Memory B cell (primary cell): Measurements from ENCODE around the gene KIF7.
A peak's percentile ranks its signal among the peaks of the same experiment; 100 is the strongest.

Source experiments
- ATAC-seq: fragments of 150-1000 bp; cut with Tn5 transposase; 2 replicates; pipeline ENCODE4 v1.10.0; 2021; ENCODE audit warnings: low read depth, mild to moderate bottlenecking, moderate library complexity
- DNase-seq, 2 donors: peaks; one replicate each; pipeline ENCODE4 v3.0.0; 2022; ENCODE audit warnings: low spot score in 2 of 2
- H3K27ac Mint-ChIP-seq: one replicate; pipeline ENCODE4 v1.8.0; 2022; ENCODE audit warnings: mild to moderate bottlenecking, moderate library complexity, mixed read lengths
- H3K27me3 Mint-ChIP-seq: one replicate; pipeline ENCODE4 v1.8.0; 2022; ENCODE audit warnings: mixed read lengths
- H3K36me3 Mint-ChIP-seq: one replicate; pipeline ENCODE4 v1.8.0; 2022; ENCODE audit warnings: mild to moderate bottlenecking, mixed read lengths
- H3K4me1 Mint-ChIP-seq: one replicate; pipeline ENCODE4 v1.8.0; 2022; ENCODE audit warnings: mixed read lengths
- H3K4me3 Mint-ChIP-seq: one replicate; pipeline ENCODE4 v1.8.0; 2022; ENCODE audit warnings: mild to moderate bottlenecking, moderate library complexity, mixed read lengths
- H3K9me3 Mint-ChIP-seq: one replicate; pipeline ENCODE4 v1.8.0; 2022; ENCODE audit warnings: mixed read lengths

KIF7 gene

GRCh38 chr15:89647191-89647851 lies 7.9 kb downstream of the KIF7 start:
- no peaks in the 10 kb centered on the region for H3K36me3 Mint-ChIP-seq
- no peak overlapping the region for H3K27ac Mint-ChIP-seq
- H3K9me3 Mint-ChIP-seq = no peaks in the 10 kb centered on the region
- H3K4me3 Mint-ChIP-seq = no peak overlapping the region
- DNase-seq = peak; percentile 37 to 57
- H3K4me1 Mint-ChIP-seq = peaks cover 4% of the 10 kb centered on the region
- peaks cover 10% of the 10 kb centered on the region for H3K27me3 Mint-ChIP-seq
- ATAC-seq = peak; percentile 45

GRCh38 chr15:89646416-89647141 lies 8.7 kb downstream of the KIF7 start:
- H3K36me3 Mint-ChIP-seq = no peaks in the 10 kb centered on the region
- no peaks in the 10 kb centered on the region for H3K9me3 Mint-ChIP-seq
- ATAC-seq (no peak), DNase-seq (no peak)
- H3K4me1 Mint-ChIP-seq = peaks cover 4% of the 10 kb centered on the region
- H3K27me3 Mint-ChIP-seq = peaks cover 7% of the 10 kb centered on the region
- H3K4me3 Mint-ChIP-seq = no peak overlapping the region
- H3K27ac Mint-ChIP-seq = no peak overlapping the region

- Mint-ChIP-seq H3K4me3 (no peak overlapping the region), H3K36me3 (no peaks in the 10 kb centered on the region), H3K27me3 (peaks cover 9% of the 10 kb centered on the region), H3K27ac (no peak overlapping the region), H3K9me3 (no peaks in the 10 kb centered on the region), H3K4me1 (peaks cover 8% of the 10 kb centered on the region)
- ATAC-seq = no peak
- no peak for DNase-seq
Measured at GRCh38 chr15:89645680-89646079, 9.6 kb downstream of the KIF7 start.

GRCh38 chr15:89642106-89642505 lies 13.2 kb downstream of the KIF7 start:
- H3K9me3 Mint-ChIP-seq = no peaks in the 10 kb centered on the region

GRCh38 chr15:89641053-89641452 lies 14.2 kb downstream of the KIF7 start:
- Mint-ChIP-seq H3K4me1 (peaks cover 4% of the 10 kb centered on the region), H3K27ac (no peak overlapping the region), H3K27me3 (peaks cover 4% of the 10 kb centered on the region), H3K36me3 (no peaks in the 10 kb centered on the region), H3K9me3 (no peaks in the 10 kb centered on the region), H3K4me3 (no peak overlapping the region)
- DNase-seq (no peak), ATAC-seq (no peak)

More at GRCh38 chr15:89642106-89642505, 13.2 kb downstream of the KIF7 start:
- H3K4me1 Mint-ChIP-seq = peaks cover 4% of the 10 kb centered on the region
- ATAC-seq (no peak), DNase-seq (no peak)
- no peaks in the 10 kb centered on the region for H3K36me3 Mint-ChIP-seq
- no peak overlapping the region for H3K4me3 Mint-ChIP-seq
- peaks cover 6% of the 10 kb centered on the region for H3K27me3 Mint-ChIP-seq
- H3K27ac Mint-ChIP-seq = no peak overlapping the region

- Mint-ChIP-seq H3K4me3 (no peak overlapping the region), H3K27ac (no peak overlapping the region), H3K4me1 (peaks cover 4% of the 10 kb centered on the region), H3K9me3 (peaks cover 2% of the 10 kb centered on the region), H3K27me3 (peaks cover 2% of the 10 kb centered on the region), H3K36me3 (no peaks in the 10 kb centered on the region)
- no peak for ATAC-seq
- DNase-seq = no peak
Measured at GRCh38 chr15:89640245-89640644, 15.0 kb downstream of the KIF7 start.

- Mint-ChIP-seq H3K9me3 (peaks cover 2% of the 10 kb centered on the region), H3K36me3 (no peaks in the 10 kb centered on the region), H3K4me1 (no peaks in the 10 kb centered on the region), H3K4me3 (no peak overlapping the region), H3K27ac (no peak overlapping the region), H3K27me3 (peaks cover 4% of the 10 kb centered on the region)
- ATAC-seq (no peak), DNase-seq (no peak)
Measured at GRCh38 chr15:89633585-89633984, 21.7 kb downstream of the KIF7 start.

GRCh38 chr15:89632563-89633430 lies 22.5 kb downstream of the KIF7 start:
- no peaks in the 10 kb centered on the region for H3K36me3 Mint-ChIP-seq
- H3K4me3 Mint-ChIP-seq = no peak overlapping the region
- no peak overlapping the region for H3K27ac Mint-ChIP-seq
- no peak for DNase-seq
- peaks cover 4% of the 10 kb centered on the region for H3K27me3 Mint-ChIP-seq
- ATAC-seq = no peak
- H3K9me3 Mint-ChIP-seq = peaks cover 2% of the 10 kb centered on the region
- H3K4me1 Mint-ChIP-seq = no peaks in the 10 kb centered on the region

GRCh38 chr15:89631902-89632264 lies 23.4 kb downstream of the KIF7 start:
- Mint-ChIP-seq H3K27ac (no peak overlapping the region), H3K27me3 (peaks cover 4% of the 10 kb centered on the region), H3K9me3 (peaks cover 2% of the 10 kb centered on the region), H3K36me3 (no peaks in the 10 kb centered on the region), H3K4me1 (no peaks in the 10 kb centered on the region), H3K4me3 (no peak overlapping the region)
- DNase-seq = no peak
- ATAC-seq = no peak

- Mint-ChIP-seq H3K27me3 (peaks cover 4% of the 10 kb centered on the region), H3K4me3 (no peak overlapping the region), H3K36me3 (no peaks in the 10 kb centered on the region), H3K4me1 (no peaks in the 10 kb centered on the region), H3K9me3 (peaks cover 2% of the 10 kb centered on the region), H3K27ac (no peak overlapping the region)
- ATAC-seq (no peak), DNase-seq (no peak)
Measured at GRCh38 chr15:89630974-89631901, 24.0 kb downstream of the KIF7 start.

- Mint-ChIP-seq H3K9me3 (peaks cover under 1% of the 10 kb centered on the region), H3K27me3 (peaks cover 4% of the 10 kb centered on the region), H3K36me3 (no peaks in the 10 kb centered on the region), H3K4me3 (no peak overlapping the region), H3K4me1 (no peaks in the 10 kb centered on the region), H3K27ac (no peak overlapping the region)
- ATAC-seq (no peak), DNase-seq (no peak)
Measured at GRCh38 chr15:89630260-89630659, 25.0 kb downstream of the KIF7 start.

- DNase-seq (no peak), ATAC-seq (no peak)
- H3K27me3 Mint-ChIP-seq = peaks cover 4% of the 10 kb centered on the region
- H3K4me1 Mint-ChIP-seq = no peaks in the 10 kb centered on the region
- no peak overlapping the region for H3K27ac Mint-ChIP-seq
- no peak overlapping the region for H3K4me3 Mint-ChIP-seq
- no peaks in the 10 kb centered on the region for H3K36me3 Mint-ChIP-seq
- H3K9me3 Mint-ChIP-seq = no peaks in the 10 kb centered on the region
Measured at GRCh38 chr15:89629829-89630228, 25.4 kb downstream of the KIF7 start.

- ATAC-seq (no peak), DNase-seq (no peak)
- no peaks in the 10 kb centered on the region for H3K36me3 Mint-ChIP-seq
- H3K9me3 Mint-ChIP-seq = no peaks in the 10 kb centered on the region
- peaks cover 4% of the 10 kb centered on the region for H3K27me3 Mint-ChIP-seq
- no peak overlapping the region for H3K27ac Mint-ChIP-seq
- H3K4me3 Mint-ChIP-seq = no peak overlapping the region
- no peaks in the 10 kb centered on the region for H3K4me1 Mint-ChIP-seq
Measured at GRCh38 chr15:89628806-89629715, 26.2 kb downstream of the KIF7 start.
